ACHN (cell line): ENCODE measurements around the gene ZNF500.
"Not testable (repeated sequence)": the region's sequence is repeated elsewhere in the genome, so short reads cannot be mapped to it uniquely, and the experiment has no call there.

Source experiments
- DNase-seq: peaks from one replicate; pipeline ENCODE4 v3.0.0-alpha.2; 2015
- in situ Hi-C: cut with HindIII; loops from 2 replicates; pipeline ENCODE4 v1.10.0; 2017; ENCODE audit warnings: low sequenced_read_pairs, low pct_ligation_motif_present, low pct_unique_long_range_greater_than_20kb

ZNF500 gene

GRCh38 chr16:4798456-4798855 lies 31.5 kb upstream of the ZNF500 start:
- no peak for DNase-seq
- in situ Hi-C loops: no loop called here

GRCh38 chr16:4797805-4798252 lies 30.9 kb upstream of the ZNF500 start:
- no peak for DNase-seq
- in situ Hi-C loops: no loop called here

GRCh38 chr16:4796982-4797804 lies 30.2 kb upstream of the ZNF500 start:
- in situ Hi-C loops: no loop called here
- no peak for DNase-seq

GRCh38 chr16:4795828-4796572 lies 29.0 kb upstream of the ZNF500 start:
- in situ Hi-C loops: no loop called here
- no peak for DNase-seq

GRCh38 chr16:4795181-4795827 lies 28.3 kb upstream of the ZNF500 start, which contains the start of gene SMIM22:
SMIM22 (plus strand) TSS chr16:4795369; CDS start chr16:4795735, 366 bp downstream.
- DNase-seq: no peak

GRCh38 chr16:4792951-4793513 lies 26.1 kb upstream of the ZNF500 start:
- no peak for DNase-seq

More at GRCh38 chr16:4795181-4795827, 28.3 kb upstream of the ZNF500 start, which contains the start of gene SMIM22:
- in situ Hi-C loops: no loop called here

GRCh38 chr16:4790871-4791270 lies 23.9 kb upstream of the ZNF500 start:
- DNase-seq: no peak
- in situ Hi-C loops: no loop called here

More at GRCh38 chr16:4792951-4793513, 26.1 kb upstream of the ZNF500 start:
- in situ Hi-C loops: no loop called here

- DNase-seq: no peak
- in situ Hi-C loops: no loop called here
Observed at GRCh38 chr16:4790261-4790660, 23.3 kb upstream of the ZNF500 start.

GRCh38 chr16:4788910-4789309 lies 21.9 kb upstream of the ZNF500 start:
- no peak for DNase-seq
- in situ Hi-C loops: no loop called here

GRCh38 chr16:4788489-4788889 lies 21.5 kb upstream of the ZNF500 start:
- DNase-seq: no peak
- in situ Hi-C loops: no loop called here

- in situ Hi-C loops: no loop called here
- no peak for DNase-seq
Observed at GRCh38 chr16:4787627-4788482, 20.9 kb upstream of the ZNF500 start, which contains the start of gene SEPTIN12. SEPTIN12 (minus strand) TSS chr16:4788345; CDS start chr16:4787645, 700 bp downstream.

- in situ Hi-C loops: no loop called here
- DNase-seq: no peak
Observed at GRCh38 chr16:4787068-4787467, 20.1 kb upstream of the ZNF500 start.

- in situ Hi-C loops: no loop called here
Observed at GRCh38 chr16:4785758-4786433, 18.9 kb upstream of the ZNF500 start.

GRCh38 chr16:4784444-4784987 lies 17.6 kb upstream of the ZNF500 start:
- in situ Hi-C loops, DNase-seq: not testable (repeated sequence)

More at GRCh38 chr16:4785758-4786433, 18.9 kb upstream of the ZNF500 start:
- no peak for DNase-seq

- DNase-seq: no peak
- in situ Hi-C loops: no loop called here
Observed at GRCh38 chr16:4783951-4784336, 17.0 kb upstream of the ZNF500 start.

- in situ Hi-C loops: no loop called here
- no peak for DNase-seq
Observed at GRCh38 chr16:4783251-4783950, 16.4 kb upstream of the ZNF500 start.
